HG03521 (cell line): ENCODE measurements around the gene LIPE.

ENCODE experiments used
- ATAC-seq: cut with Tn5 transposase; IDR thresholded peaks from one replicate; pipeline ENCODE4 v1.9.1; 2021; ENCODE audit warnings: mild to moderate bottlenecking, moderate library complexity; ENCODE audit not compliant: unreplicated experiment

LIPE gene

DNA sequence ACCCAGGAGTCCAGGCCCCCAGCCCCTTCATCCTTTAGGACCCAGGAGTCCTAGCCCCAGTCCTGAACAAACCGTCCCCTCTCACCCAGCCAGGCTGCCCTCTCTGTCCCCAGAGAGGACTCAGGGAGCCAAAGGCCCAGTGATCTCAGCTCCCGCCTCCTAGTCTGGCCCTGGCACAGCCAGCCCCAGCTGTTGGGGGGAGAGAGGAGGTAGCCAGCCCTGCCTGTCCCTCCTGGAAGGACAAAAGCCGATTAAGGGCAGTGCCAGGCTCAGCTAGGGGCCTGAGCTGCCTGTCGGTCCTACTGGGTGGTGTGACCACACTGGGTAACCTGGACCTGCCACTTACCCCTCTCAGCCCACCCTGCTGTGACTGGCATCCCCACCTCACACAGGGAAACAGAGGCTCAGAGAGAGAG is 14.5 kb downstream of the LIPE start:
- no peak for ATAC-seq

DNA sequence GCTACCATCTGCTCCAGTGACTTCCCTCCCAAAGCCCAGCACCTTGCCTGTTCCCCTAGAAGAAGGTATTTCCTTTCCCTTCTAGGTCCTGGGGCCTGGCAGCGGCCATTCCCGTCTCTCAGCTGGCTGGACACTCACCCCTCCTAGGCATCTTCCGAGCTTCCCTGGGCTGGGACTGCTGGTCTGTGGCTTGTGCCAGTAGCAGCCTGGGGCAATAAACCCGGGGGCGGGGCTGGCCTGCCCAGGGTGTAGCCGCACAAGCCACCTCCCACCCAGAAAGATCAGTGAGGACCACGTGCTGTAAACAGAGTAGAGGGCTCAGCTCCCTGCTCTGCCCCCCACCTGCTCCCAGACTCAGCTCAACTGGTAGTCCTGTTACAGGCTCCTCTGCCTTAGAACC is 15.0 kb downstream of the LIPE start:
- no peak for ATAC-seq

DNA sequence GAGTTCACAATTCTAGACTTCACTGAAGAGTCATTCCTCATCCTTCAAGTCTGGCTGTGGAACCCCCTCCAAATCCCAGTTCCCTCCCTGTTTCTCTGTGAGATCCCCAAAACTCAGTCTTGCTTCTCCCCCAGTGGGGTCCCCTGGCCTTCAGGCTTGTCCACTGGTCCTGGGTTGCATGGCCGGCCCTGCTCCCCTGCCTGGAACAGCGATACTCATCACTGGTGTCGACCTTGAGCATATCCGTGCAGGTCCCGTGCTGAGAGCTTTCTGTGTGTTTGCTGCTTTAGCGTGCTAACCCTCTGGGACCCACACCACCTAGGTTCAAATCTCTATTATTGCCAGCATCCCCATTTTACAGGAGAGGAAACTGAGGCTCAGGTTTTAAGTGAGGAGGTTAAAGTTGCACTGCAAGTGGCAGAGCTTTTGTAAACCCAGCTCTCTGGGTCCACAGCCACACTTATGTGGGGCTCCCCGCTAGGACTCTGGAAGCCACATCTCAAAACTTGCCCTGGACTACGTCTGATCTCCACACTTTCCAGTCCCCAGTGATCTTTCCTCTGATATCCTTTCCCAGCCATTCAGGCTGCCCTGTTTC is 15.5 kb downstream of the LIPE start:
- no peak for ATAC-seq

GRCh38 chr19:42410371-42410770 is 16.8 kb downstream of the LIPE start:
- ATAC-seq: no peak

DNA sequence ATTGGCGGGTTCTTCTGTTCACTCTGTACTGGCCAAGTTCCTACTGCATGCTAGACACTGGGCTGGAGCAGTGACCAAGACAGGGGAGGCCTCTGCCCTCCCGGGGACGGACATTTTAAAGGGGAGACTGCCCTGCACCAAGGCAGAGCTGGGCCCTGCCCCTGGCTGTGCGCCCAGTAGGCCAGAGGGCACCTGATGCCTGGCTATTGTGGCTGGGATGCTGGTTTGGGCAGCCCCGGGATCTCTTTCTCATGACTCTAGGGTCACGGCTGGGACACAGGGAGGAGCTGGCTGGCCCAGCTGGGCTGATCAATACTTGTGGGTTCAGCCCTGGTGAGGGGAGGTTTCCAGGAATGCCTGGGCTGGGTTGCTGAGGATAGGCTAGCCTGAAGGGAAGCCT is 17.7 kb downstream of the LIPE start:
- no peak for ATAC-seq

DNA sequence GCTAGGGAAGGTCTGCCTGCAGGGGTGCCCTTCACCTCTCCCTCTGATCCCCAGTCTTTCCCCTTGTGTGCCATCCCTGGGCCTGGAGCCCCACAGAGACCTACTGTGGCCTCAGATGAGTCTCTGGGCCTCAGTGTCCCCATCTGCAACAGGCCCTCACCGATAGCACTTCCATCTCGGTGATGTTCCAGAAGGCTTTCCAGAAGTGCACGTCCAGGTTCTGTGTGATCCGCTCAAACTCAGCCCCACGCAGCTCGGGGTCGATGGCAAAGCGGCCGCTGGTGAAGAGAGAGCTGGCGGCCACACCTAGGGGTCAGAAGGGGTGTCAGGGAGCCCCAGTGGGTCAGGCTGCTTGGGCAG is 19.4 kb downstream of the LIPE start:
- no peak for ATAC-seq

- no peak for ATAC-seq
These were observed 19.9 kb downstream of the LIPE start for GRCh38 chr19:42407085-42407815.

- ATAC-seq: no peak
These were observed 21.1 kb downstream of the LIPE start for GRCh38 chr19:42406111-42406510.

DNA sequence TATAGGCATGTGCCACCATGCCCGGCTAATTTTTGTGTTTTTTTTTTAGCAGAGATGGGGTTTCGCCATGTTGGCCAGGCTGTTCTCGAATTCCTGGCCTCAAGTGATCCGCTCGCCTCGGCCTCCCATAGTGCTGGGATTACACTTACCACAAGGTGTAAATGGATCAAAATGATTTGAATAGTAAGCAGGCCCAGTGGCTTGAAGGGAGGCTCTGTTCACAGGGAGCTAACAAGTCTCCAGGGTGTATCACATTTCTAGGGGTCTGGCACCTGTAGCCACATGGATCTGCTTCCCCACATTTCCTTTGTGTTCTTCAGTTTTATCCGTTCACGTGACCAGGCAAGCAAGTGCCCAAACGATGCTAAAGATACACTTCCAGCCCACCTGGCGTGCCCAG is 23.6 kb downstream of the LIPE start:
- ATAC-seq: no peak

DNA sequence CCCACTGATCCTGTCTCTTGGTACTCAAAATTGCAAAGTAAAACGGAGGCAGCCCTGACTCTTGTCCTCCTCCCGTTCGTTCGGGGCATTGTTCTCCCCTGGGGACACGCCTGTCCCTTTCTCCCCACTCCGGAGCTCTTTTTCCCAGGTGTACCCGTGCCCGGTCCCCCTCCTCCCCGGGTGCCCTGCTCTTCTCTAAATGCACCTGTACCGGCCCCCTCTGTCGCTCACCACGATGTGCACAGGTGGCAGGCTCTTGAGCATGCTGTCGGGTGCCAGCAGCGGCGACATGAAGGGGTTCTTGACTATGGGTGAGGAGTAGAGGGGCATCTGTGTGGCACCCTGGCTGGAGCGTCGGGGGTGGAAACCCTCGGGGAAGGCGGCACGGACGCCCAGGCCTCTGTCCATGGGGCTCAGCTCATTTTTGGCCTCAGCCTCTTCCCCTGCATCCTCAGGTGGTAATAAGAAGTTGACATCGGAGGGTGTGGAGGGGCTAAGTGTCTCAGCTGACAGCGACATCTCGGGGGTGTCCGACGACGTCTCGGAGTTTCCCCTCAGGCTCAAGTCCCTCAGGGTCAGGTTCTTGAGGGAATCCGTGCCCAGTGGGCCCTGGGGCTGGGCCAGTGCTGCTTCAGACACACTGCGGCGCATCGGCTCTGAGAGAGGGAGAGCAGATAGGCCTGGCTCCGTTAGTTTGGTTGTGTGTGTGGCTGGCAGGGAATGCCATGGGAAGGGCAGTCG is 24.6 kb downstream of the LIPE start:
- no peak for ATAC-seq

- no peak for ATAC-seq
These were observed 25.6 kb downstream of the LIPE start for GRCh38 chr19:42401365-42402303.

GRCh38 chr19:42400404-42400803 is 26.8 kb downstream of the LIPE start:
- no peak for ATAC-seq

- no peak for ATAC-seq
These were observed 29.7 kb downstream of the LIPE start for GRCh38 chr19:42397263-42398166.

- ATAC-seq: peak; percentile 97
These were observed 30.6 kb downstream of the LIPE start for GRCh38 chr19:42396381-42397262.

GRCh38 chr19:42394751-42395150 is 32.4 kb downstream of the LIPE start:
- ATAC-seq: no peak

- no peak for ATAC-seq
These were observed 35.0 kb downstream of the LIPE start for GRCh38 chr19:42392165-42392564.

DNA sequence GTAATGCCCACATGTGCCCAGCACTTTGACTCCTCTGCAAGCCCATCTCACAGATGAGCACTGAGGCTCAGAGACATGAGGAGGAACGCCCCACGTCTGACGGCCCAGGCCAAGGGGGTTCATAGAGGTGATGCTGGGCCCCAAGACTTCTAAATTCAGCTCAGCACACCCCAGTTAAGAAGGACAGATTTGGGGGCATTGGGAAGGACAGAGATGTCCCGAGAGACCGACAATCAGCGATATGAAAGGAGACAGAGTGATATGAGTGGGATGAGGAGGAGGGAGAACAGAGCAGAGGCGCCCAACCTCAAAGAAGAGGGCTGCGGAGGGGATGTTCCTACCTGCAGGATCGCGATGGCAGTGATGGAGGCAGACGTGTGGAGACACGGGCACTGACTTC is 37.3 kb downstream of the LIPE start, which contains the start of gene CNFN:
Gene CNFN (minus strand): TSS at position 399 of the 400 bp plus-strand sequence. CDS start 1,260 bp downstream, outside the sequence.
- no peak for ATAC-seq

DNA sequence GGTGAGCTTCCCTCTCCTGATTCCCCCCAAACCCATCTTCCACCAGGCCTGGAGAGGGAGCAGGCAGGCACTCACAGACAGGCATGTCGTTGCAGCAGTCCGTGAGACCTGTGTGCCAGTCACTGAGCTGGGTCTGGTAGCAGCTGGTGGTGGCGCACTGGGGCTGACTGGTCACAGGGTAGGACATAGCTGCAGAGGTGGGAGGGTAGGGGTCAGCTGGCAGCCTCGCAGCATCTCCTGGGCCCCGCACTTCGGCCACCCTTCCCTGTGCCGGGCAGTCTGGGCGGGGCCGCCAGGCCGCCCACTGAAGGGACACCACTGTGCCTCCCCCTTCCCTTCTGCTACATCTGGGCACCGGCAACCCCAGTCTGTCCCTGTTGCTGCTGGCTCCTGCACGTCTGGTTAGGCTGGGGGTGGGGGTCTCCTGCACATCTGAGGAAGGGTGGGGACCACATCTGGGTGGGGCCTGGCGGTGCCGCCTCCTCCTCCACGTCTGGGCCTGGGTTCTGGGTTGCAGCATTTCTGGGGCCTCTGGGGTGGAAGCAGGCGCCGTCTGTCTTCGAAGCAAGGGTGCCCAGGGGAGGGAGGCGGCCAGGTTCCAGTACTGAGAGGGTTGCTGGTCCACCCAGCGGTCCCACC is 38.2 kb downstream of the LIPE start:
- ATAC-seq: no peak
